ENCODE results near the gene VPS9D1.

VPS9D1 gene

GRCh38 chr16:89748921-89749320, 28.2 kb upstream of the VPS9D1 start:
- Histone ChIP-seq H3K9ac (ENCODE audit: low read depth, low read length) (no peak overlapping the region), H3K36me3 (ENCODE audit: insufficient read depth, low read length) (peaks cover 94% of the 10 kb centered on the region), H3K9me3 (ENCODE audit: insufficient read depth, low read length, severe bottlenecking) (no peaks in the 10 kb centered on the region), H3K4me3 (ENCODE audit: low read depth in 1 of 2, low read length in 2 of 2) (no peak overlapping the region), H4K20me1 (ENCODE audit: insufficient read depth, low read length) (peaks cover 23% of the 10 kb centered on the region; the same call in 1 of the 2 replicates), H3K27ac (ENCODE audit: low read length) (no peak overlapping the region), H2AFZ (ENCODE audit: low read depth, low read length) (no peak overlapping the region), H3K4me2 (ENCODE audit: insufficient read depth, low read length) (no peak overlapping the region), H3K79me2 (ENCODE audit: insufficient read depth, low read length) (peaks cover 7% of the 10 kb centered on the region), H3K4me1 (ENCODE audit: insufficient read depth, low read length) (no peaks in the 10 kb centered on the region), H3K27me3 (ENCODE audit: insufficient read depth, low read length, poor library complexity) (no peaks in the 10 kb centered on the region)
- TF ChIP-seq CTCF (IDR thresholded peaks at IDR 0.05; ENCODE audit: borderline replicate concordance, extremely low read depth, low read length, poor library complexity, severe bottlenecking) = no peak
- TF ChIP-seq EZH2 (IDR thresholded peaks at IDR 0.05; ENCODE audit: borderline replicate concordance, low read depth, low read length, severe bottlenecking) = no peak
- DNase-seq = no peak
- no peak for ATAC-seq (ENCODE audit: insufficient read depth, low read depth)

- Histone ChIP-seq H3K4me2 (ENCODE audit: insufficient read depth, low read length) (no peak overlapping the region), H3K4me1 (ENCODE audit: insufficient read depth, low read length) (no peaks in the 10 kb centered on the region), H3K36me3 (ENCODE audit: insufficient read depth, low read length) (peaks cover 91% of the 10 kb centered on the region)
Measured at GRCh38 chr16:89748076-89748475, 27.4 kb upstream of the VPS9D1 start.

GRCh38 chr16:89746043-89746442, 25.3 kb upstream of the VPS9D1 start:
- Histone ChIP-seq H2AFZ (ENCODE audit: low read depth, low read length) (no peak overlapping the region), H3K9me3 (ENCODE audit: insufficient read depth, low read length, severe bottlenecking) (no peaks in the 10 kb centered on the region), H3K36me3 (ENCODE audit: insufficient read depth, low read length) (peaks cover 90% of the 10 kb centered on the region), H3K4me1 (ENCODE audit: insufficient read depth, low read length) (no peaks in the 10 kb centered on the region), H3K27me3 (ENCODE audit: insufficient read depth, low read length, poor library complexity) (no peaks in the 10 kb centered on the region), H3K27ac (ENCODE audit: low read length) (no peak overlapping the region), H4K20me1 (ENCODE audit: insufficient read depth, low read length) (peaks cover 25% of the 10 kb centered on the region; the same call in 1 of the 2 replicates), H3K79me2 (ENCODE audit: insufficient read depth, low read length) (no peaks in the 10 kb centered on the region; the same call in 1 of the 2 replicates), H3K9ac (ENCODE audit: low read depth, low read length) (no peak overlapping the region), H3K4me3 (ENCODE audit: low read depth in 1 of 2, low read length in 2 of 2) (no peak overlapping the region), H3K4me2 (ENCODE audit: insufficient read depth, low read length) (no peak overlapping the region)
- ATAC-seq (ENCODE audit: insufficient read depth, low read depth) = no peak
- no peak for DNase-seq
- TF ChIP-seq EZH2 (IDR thresholded peaks at IDR 0.05; ENCODE audit: borderline replicate concordance, low read depth, low read length, severe bottlenecking) (no peak), CTCF (IDR thresholded peaks at IDR 0.05; ENCODE audit: borderline replicate concordance, extremely low read depth, low read length, poor library complexity, severe bottlenecking) (no peak)

More at GRCh38 chr16:89748076-89748475, 27.4 kb upstream of the VPS9D1 start:
- H3K4me3 ChIP-seq (ENCODE audit: low read depth in 1 of 2, low read length in 2 of 2) = no peak overlapping the region
- TF ChIP-seq CTCF (IDR thresholded peaks at IDR 0.05; ENCODE audit: borderline replicate concordance, extremely low read depth, low read length, poor library complexity, severe bottlenecking) (no peak), EZH2 (IDR thresholded peaks at IDR 0.05; ENCODE audit: borderline replicate concordance, low read depth, low read length, severe bottlenecking) (no peak)
- no peaks in the 10 kb centered on the region for H3K27me3 ChIP-seq (ENCODE audit: insufficient read depth, low read length, poor library complexity)
- DNase-seq = no peak
- no peak for ATAC-seq (ENCODE audit: insufficient read depth, low read depth)
- no peak overlapping the region for H3K9ac ChIP-seq (ENCODE audit: low read depth, low read length)
- no peaks in the 10 kb centered on the region; the same call in none of the 2 replicates for H3K79me2 ChIP-seq (ENCODE audit: insufficient read depth, low read length)
- peaks cover 19% of the 10 kb centered on the region; the same call in 1 of the 2 replicates for H4K20me1 ChIP-seq (ENCODE audit: insufficient read depth, low read length)
- no peaks in the 10 kb centered on the region for H3K9me3 ChIP-seq (ENCODE audit: insufficient read depth, low read length, severe bottlenecking)
- no peak overlapping the region for H2AFZ ChIP-seq (ENCODE audit: low read depth, low read length)
- no peak overlapping the region for H3K27ac ChIP-seq (ENCODE audit: low read length)
